NCI-H1694 (cell line): ENCODE data around the gene FNBP1L.

Source experiments
- DNase-seq: peaks from one replicate; lab custom pipeline; 2025; lab: John Stamatoyannopoulos, UW

Gene FNBP1L

GRCh38 chr1:93592551-93592949 is 144.6 kb downstream of the FNBP1L start:
- DNase-seq = no peak

DNA sequence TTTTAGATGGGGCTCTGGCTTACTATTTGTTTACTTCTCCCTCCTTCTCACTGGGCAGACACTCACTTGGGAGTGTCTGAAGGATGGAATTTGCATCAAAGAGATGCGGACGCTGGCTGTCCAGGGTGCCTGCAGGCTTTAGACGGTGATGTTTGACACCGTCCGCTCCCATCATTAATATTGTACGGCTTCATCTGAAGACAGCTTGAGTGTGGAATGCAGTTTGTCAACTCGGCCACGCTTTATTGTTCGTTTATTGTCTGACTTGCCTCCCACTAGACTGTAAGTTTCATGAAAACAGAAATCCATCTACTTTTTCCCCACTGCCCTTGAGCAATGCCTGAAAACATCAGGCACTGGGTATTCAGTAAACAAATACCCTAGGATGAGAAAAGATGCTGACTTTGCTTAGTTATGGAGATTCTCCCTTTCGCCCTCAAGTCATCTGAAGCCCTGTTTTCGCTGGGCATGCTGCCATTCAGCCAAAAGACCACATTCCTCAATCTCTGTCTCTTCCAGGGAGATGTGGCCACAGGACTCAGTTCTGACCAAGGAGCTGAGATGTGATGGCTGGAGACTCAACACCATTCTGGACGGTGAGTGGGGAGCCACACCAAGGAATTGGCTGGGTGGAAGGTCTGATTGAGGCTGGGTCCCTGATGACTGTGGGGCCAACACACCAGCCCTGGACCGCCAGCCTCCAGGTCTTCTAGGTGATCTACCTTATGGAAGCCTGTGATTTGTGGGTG is 146.1 kb downstream of the FNBP1L start:
- no peak for DNase-seq

- DNase-seq = no peak
Measured at GRCh38 chr1:93594603-93594880, 146.6 kb downstream of the FNBP1L start.

GRCh38 chr1:93595266-93595665 is 147.3 kb downstream of the FNBP1L start:
- no peak for DNase-seq

DNA sequence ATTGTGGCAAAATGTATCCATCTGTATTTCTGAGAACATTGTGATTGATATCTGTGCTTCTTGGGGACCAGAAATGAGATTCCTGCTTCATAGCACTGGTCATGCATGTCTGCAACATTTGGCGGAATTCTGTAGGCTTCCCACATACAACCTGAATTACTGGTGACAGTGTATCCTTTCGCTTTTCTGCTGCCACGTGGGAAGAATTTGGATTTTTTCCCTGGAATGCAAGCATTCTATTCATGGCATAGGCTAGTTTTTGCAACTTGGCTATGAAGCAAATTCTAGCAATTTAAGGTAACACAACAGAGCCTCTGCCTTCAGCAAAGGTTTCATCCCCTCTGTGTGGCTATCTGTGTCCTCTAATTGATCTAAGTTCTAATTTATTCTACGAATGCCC is 147.8 kb downstream of the FNBP1L start:
- no peak for DNase-seq

GRCh38 chr1:93596329-93597089 is 148.6 kb downstream of the FNBP1L start:
- DNase-seq = no peak

DNA sequence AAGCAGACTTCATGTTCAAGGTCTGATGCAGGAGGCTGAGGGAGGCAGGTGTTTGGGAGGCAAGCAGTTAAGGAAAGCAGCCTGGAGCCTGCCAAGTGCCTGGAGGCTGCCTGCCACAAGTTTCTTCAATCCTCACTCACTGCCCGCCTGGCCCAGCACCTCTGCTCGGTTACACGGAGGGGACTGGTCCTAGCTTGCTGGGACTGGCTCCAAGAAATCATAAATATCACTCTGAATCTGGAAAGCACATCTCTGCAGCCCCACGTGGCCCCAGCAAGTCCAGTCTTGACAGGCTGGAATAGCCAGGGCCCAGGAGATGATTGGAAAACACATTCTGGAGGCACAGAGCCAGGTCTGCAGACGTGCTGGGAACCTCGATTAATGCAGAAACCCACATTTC is 149.8 kb downstream of the FNBP1L start:
- no peak for DNase-seq

DNA sequence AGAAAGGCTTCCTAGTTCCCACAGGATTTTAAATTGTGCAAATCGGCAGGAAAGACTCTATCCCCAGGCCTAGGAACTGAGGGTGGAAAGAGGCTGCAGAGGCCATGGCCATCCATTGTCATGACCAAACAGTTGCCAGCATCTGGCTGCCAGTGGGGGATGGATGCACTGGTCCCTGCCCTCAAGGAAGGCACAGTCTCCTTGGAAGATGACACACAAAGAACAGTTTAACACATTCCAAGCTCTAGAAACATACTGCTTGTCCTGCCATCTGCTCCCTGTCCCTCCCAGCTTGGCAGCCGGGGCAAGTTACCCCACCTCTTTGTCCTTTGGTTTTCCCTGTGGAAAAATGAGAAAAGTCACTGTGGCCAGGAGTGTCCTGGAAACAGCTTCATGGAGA is 150.5 kb downstream of the FNBP1L start:
- DNase-seq = no peak

GRCh38 chr1:93598861-93599439 is 151.0 kb downstream of the FNBP1L start:
- no peak for DNase-seq

GRCh38 chr1:93599479-93599878 is 151.6 kb downstream of the FNBP1L start:
- DNase-seq = no peak

DNA sequence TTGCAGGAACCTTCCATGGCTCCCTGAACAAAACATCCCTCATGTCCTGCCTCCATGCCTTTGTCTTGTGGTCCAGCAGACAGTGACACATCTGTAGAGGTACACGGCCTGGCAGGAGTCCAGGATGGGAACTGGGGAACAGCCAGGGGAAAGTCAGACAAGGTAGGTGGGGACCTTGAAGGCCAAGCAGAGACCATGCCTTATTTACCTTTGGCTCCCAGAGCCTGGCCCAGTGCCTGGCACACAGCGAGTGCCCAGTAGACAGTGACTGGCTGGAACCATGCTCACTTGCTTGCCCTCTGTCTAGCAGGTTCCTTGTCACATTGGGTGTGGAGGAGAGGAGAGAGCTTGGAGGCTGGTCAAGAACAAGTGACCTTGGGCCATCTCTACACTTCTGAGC is 152.7 kb downstream of the FNBP1L start:
- DNase-seq = no peak

DNA sequence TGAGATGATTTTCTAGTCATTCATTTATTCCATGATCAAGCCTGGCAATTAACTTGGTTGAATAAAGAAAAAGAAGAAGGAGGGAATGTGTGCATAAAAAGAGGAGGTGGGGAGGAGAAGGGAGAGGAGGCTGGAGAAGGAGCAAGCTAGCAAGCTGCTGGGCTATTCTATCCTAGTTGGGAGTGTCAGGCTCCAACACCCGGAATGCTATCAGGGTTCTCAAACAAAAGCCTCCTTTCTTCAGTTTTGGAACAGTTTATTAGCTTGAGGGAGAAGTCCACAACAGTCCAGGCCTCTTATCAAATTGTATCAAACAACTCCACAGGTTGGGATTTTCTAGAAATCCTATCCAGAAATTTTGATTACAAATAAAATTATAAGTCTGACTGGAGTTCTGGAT is 153.8 kb downstream of the FNBP1L start:
- DNase-seq = no peak

- DNase-seq = no peak
Measured at GRCh38 chr1:93602101-93602500, 154.2 kb downstream of the FNBP1L start.

GRCh38 chr1:93603106-93603505 is 155.2 kb downstream of the FNBP1L start:
- no peak for DNase-seq

- DNase-seq = no peak
Measured at GRCh38 chr1:93603601-93604000, 155.7 kb downstream of the FNBP1L start.
